Esophagus muscularis mucosa (tissue), 4 donors: ENCODE measurements around the gene PACRG. TPM values are rescaled to one million over a fixed set of nuclear protein-coding genes. Genes with fewer than 3 reads are reported as not detected.
A peak's percentile ranks its signal among the peaks of the same experiment; 100 is the strongest.

Source experiments
- DNase-seq: peaks from one replicate; pipeline ENCODE4 v3.0.0-alpha.2; 2017; ENCODE audit errors: extremely low spot score
- H3K27ac ChIP-seq, 4 donors: fragments of 200-600 bp; sonication (generic); replicated peaks in 1 of 4; 1 replicate in 3 of 4; 2 replicates in 1 of 4; pipeline ENCODE4 v1.5.1; 2016 to 2019; ENCODE audit warnings: mild to moderate bottlenecking in 1 of 4
- H3K27me3 ChIP-seq, 4 donors: fragments of 200-600 bp; sonication (generic); one replicate each; pipeline versions ENCODE4 v1.5.1 to v1.6.0; 2016 to 2019
- H3K36me3 ChIP-seq, 4 donors: fragments of 200-600 bp; sonication (generic); one replicate each; pipeline ENCODE4 v1.5.1; 2016 to 2019
- H3K4me1 ChIP-seq, 4 donors: fragments of 200-600 bp; sonication (generic); one replicate each; pipeline ENCODE4 v1.5.1; 2016 to 2019
- H3K4me3 ChIP-seq, 4 donors: fragments of 200-600 bp; sonication (generic); 1 replicate in 2 of 4; 2 replicates in 2 of 4; pipeline ENCODE4 v1.5.1; 2016 to 2019; ENCODE audit warnings: mild to moderate bottlenecking in 4 of 4, moderate library complexity in 1 of 4
- H3K9me3 ChIP-seq, 4 donors: fragments of 200-600 bp; sonication (generic); 1 replicate in 3 of 4; 2 replicates in 1 of 4; pipeline ENCODE4 v1.5.1; 2016 to 2019
- CTCF ChIP-seq, 3 experiments: fragments of 200-600 bp in 2 of 3; fragments of 450-650 bp in 1 of 3; sonication (generic) in 2 of 3; IDR thresholded peaks; one replicate each; pipeline ENCODE4 v1.5.1; 2017 to 2019; ENCODE audit warnings: antibody characterized with exemption in 3 of 3, mild to moderate bottlenecking in 2 of 3, moderate library complexity in 1 of 3
- EP300 ChIP-seq: sonication (generic); formaldehyde crosslinking; IDR thresholded peaks from one replicate; pipeline ENCODE4 v1.6.1; 2017; ENCODE audit warnings: antibody characterized with exemption
- POLR2A ChIP-seq: fragments of 450-650 bp; IDR thresholded peaks from one replicate; pipeline ENCODE4 v1.6.1; 2017; ENCODE audit warnings: antibody characterized with exemption, moderate library complexity, mild to moderate bottlenecking, low read depth
- POLR2AphosphoS5 ChIP-seq, 2 donors: sonication (generic); formaldehyde crosslinking; IDR thresholded peaks; one replicate each; pipeline ENCODE4 v1.6.1; 2017; ENCODE audit warnings: antibody characterized with exemption in 2 of 2
- WGBS: methylation state at CpG from one replicate; pipeline ENCODE4 v1.1.5; 2018; 5-methylcytosine and 5-hydroxymethylcytosine counted together
- intact Hi-C: fragments of 100-400 bp; cut with DNase I; formaldehyde crosslinking; loops from one replicate; pipeline ENCODE4 v1.15.1; 2023
- total RNA-seq, 4 donors: library from RNA; depleted of rRNA; stranded (reverse); fragments of >200 nt; gene quantifications; one replicate each; pipeline versions ENCODE4 v1.1.0 to v1.2.1, GENCODE V29; 2016

PACRG gene
- total RNA-seq, 4 donors from 2014 or later = 1.3 to 3.5 (median 1.8) TPM; not detected in 1

GRCh38 chr6:163261361-163261760, 533.6 kb downstream of the PACRG start:
- 95% methylated on average over 4 of the region's 4 CpGs for WGBS
- Histone ChIP-seq H3K27me3 (no peaks in the 10 kb centered on the region), H3K9me3 (no peaks in the 10 kb centered on the region), H3K36me3 (no peaks in the 10 kb centered on the region), H3K4me3 (no peak overlapping the region), H3K27ac (no peak overlapping the region), H3K4me1 (peaks cover 16 to 22% (median 19%) of the 10 kb centered on the region in 4 donors)
- TF ChIP-seq CTCF (IDR thresholded peaks at IDR 0.05) (no peak), POLR2A (no peak), EP300 (no peak), POLR2AphosphoS5 (IDR thresholded peaks at IDR 0.05) (no peak)
- no peak for DNase-seq
- intact Hi-C loops = no loop called here

GRCh38 chr6:163262080-163262479, 534.3 kb downstream of the PACRG start:
- no peaks in the 10 kb centered on the region for H3K9me3 ChIP-seq
- H3K36me3 ChIP-seq = no peaks in the 10 kb centered on the region
- peaks cover 16 to 22% (median 19%) of the 10 kb centered on the region in 4 donors for H3K4me1 ChIP-seq
- H3K27me3 ChIP-seq = no peaks in the 10 kb centered on the region
- DNase-seq = no peak
- TF ChIP-seq POLR2AphosphoS5 (IDR thresholded peaks at IDR 0.05) (no peak), CTCF (IDR thresholded peaks at IDR 0.05) (no peak), EP300 (no peak), POLR2A (no peak)
- peak overlapping the region in 1 of 4 donors; percentile 33 for H3K27ac ChIP-seq
- no peak overlapping the region for H3K4me3 ChIP-seq
- intact Hi-C loops = no loop called here
- 81% methylated on average over 7 of the region's 7 CpGs for WGBS

GRCh38 chr6:163263196-163263595, 535.4 kb downstream of the PACRG start:
- H3K36me3 ChIP-seq = no peaks in the 10 kb centered on the region
- H3K27me3 ChIP-seq = no peaks in the 10 kb centered on the region
- intact Hi-C loops = no loop called here
- TF ChIP-seq CTCF (IDR thresholded peaks at IDR 0.05) (no peak), POLR2AphosphoS5 (IDR thresholded peaks at IDR 0.05) (no peak), POLR2A (no peak)
- peaks cover 16 to 22% (median 19%) of the 10 kb centered on the region in 4 donors for H3K4me1 ChIP-seq
- H3K27ac ChIP-seq = no peak overlapping the region
- 85% methylated on average over 8 of the region's 8 CpGs for WGBS
- no peaks in the 10 kb centered on the region for H3K9me3 ChIP-seq
- no peak overlapping the region for H3K4me3 ChIP-seq
- DNase-seq = no peak

- 91% methylated on average over 13 of the region's 13 CpGs for WGBS
- H3K27me3 ChIP-seq = no peaks in the 10 kb centered on the region
- intact Hi-C loops = no loop called here
- H3K27ac ChIP-seq = no peak overlapping the region
- no peaks in the 10 kb centered on the region for H3K9me3 ChIP-seq
- no peak for DNase-seq
- TF ChIP-seq CTCF (IDR thresholded peaks at IDR 0.05) (no peak), POLR2AphosphoS5 (IDR thresholded peaks at IDR 0.05) (no peak), EP300 (no peak), POLR2A (no peak)
- no peaks in the 10 kb centered on the region for H3K36me3 ChIP-seq
- H3K4me3 ChIP-seq = no peak overlapping the region
- H3K4me1 ChIP-seq = peaks cover 16 to 22% (median 19%) of the 10 kb centered on the region in 4 donors
These were observed 536.4 kb downstream of the PACRG start for GRCh38 chr6:163263998-163264661.

- DNase-seq = no peak
- intact Hi-C loops = no loop called here
- H3K9me3 ChIP-seq = no peaks in the 10 kb centered on the region
- peaks cover 14 to 18% (median 17%) of the 10 kb centered on the region in 4 donors for H3K4me1 ChIP-seq
- 92% methylated on average over 6 of the region's 6 CpGs for WGBS
- TF ChIP-seq CTCF (IDR thresholded peaks at IDR 0.05) = no peak
- TF ChIP-seq POLR2AphosphoS5 (IDR thresholded peaks at IDR 0.05) = no peak
- TF ChIP-seq POLR2A = no peak
- no peak for TF ChIP-seq EP300
- no peak overlapping the region for H3K4me3 ChIP-seq
- no peak overlapping the region for H3K27ac ChIP-seq
- H3K27me3 ChIP-seq = no peaks in the 10 kb centered on the region
- H3K36me3 ChIP-seq = no peaks in the 10 kb centered on the region
These were observed 536.9 kb downstream of the PACRG start for GRCh38 chr6:163264662-163265035.
